Activated CD4-positive, alpha-beta T cell treated with anti-CD3 and anti-CD28 coated beads, Interleukin-2, amount 10 ng/mL, durations not matched to agents 24 days and 14 days (primary cell): ENCODE measurements around the gene ZG16B. TPM values are rescaled to one million over a fixed set of nuclear protein-coding genes. Genes with fewer than 3 reads are reported as not detected.

Experiments used
- DNase-seq: peaks from one replicate; pipeline ENCODE4 v3.0.0; 2022
- H3K27ac Mint-ChIP-seq: one replicate; pipeline ENCODE4 v1.8.0; 2022; ENCODE audit warnings: mild to moderate bottlenecking, mixed read lengths
- H3K27me3 Mint-ChIP-seq: one replicate; pipeline ENCODE4 v1.8.0; 2022; ENCODE audit warnings: mixed read lengths
- H3K36me3 Mint-ChIP-seq: one replicate; pipeline ENCODE4 v1.8.0; 2022; ENCODE audit warnings: low read depth, mild to moderate bottlenecking, mixed read lengths
- H3K4me1 Mint-ChIP-seq: one replicate; pipeline ENCODE4 v1.8.0; 2021; ENCODE audit warnings: mixed read lengths
- H3K4me3 Mint-ChIP-seq: one replicate; pipeline ENCODE4 v1.8.0; 2022; ENCODE audit warnings: mild to moderate bottlenecking, moderate library complexity, mixed read lengths
- H3K9me3 Mint-ChIP-seq: one replicate; pipeline ENCODE4 v1.8.0; 2021; ENCODE audit warnings: mixed read lengths
- intact Hi-C: fragments of 100-400 bp; cut with micrococcal nuclease; formaldehyde crosslinking; loops from one replicate; pipeline ENCODE4 v1.15.1; 2023
- total RNA-seq: library from RNA; stranded (reverse); gene quantifications from 2 replicates; pipeline ENCODE4 v1.2.3, GENCODE V29; 2022

Gene ZG16B
- total RNA-seq, 1 donor from 2014 or later = 9.3 TPM

- no peak for DNase-seq
- no peak overlapping the region for H3K27ac Mint-ChIP-seq
- peaks cover 24% of the 10 kb centered on the region for H3K27me3 Mint-ChIP-seq
- intact Hi-C loops = no loop called here
- H3K4me3 Mint-ChIP-seq = no peak overlapping the region
- H3K4me1 Mint-ChIP-seq = no peaks in the 10 kb centered on the region
- no peaks in the 10 kb centered on the region for H3K9me3 Mint-ChIP-seq
- H3K36me3 Mint-ChIP-seq = no peaks in the 10 kb centered on the region
Observed at GRCh38 chr16:2795395-2796143, 34.5 kb upstream of the ZG16B start.

- H3K4me3 Mint-ChIP-seq = no peak overlapping the region
- DNase-seq = no peak
- no peaks in the 10 kb centered on the region for H3K4me1 Mint-ChIP-seq
- no peak overlapping the region for H3K27ac Mint-ChIP-seq
- H3K27me3 Mint-ChIP-seq = peaks cover 17% of the 10 kb centered on the region
- no peaks in the 10 kb centered on the region for H3K36me3 Mint-ChIP-seq
- intact Hi-C loops = no loop called here
- H3K9me3 Mint-ChIP-seq = no peaks in the 10 kb centered on the region
Observed at GRCh38 chr16:2798723-2799204, 31.3 kb upstream of the ZG16B start.

GRCh38 chr16:2799205-2799858 lies 30.8 kb upstream of the ZG16B start:
- H3K4me3 Mint-ChIP-seq = no peak overlapping the region
- H3K36me3 Mint-ChIP-seq = no peaks in the 10 kb centered on the region
- DNase-seq = no peak
- intact Hi-C loops = no loop called here
- H3K27ac Mint-ChIP-seq = no peak overlapping the region
- H3K4me1 Mint-ChIP-seq = no peaks in the 10 kb centered on the region
- H3K9me3 Mint-ChIP-seq = no peaks in the 10 kb centered on the region
- H3K27me3 Mint-ChIP-seq = peaks cover 14% of the 10 kb centered on the region

GRCh38 chr16:2799859-2800226 lies 30.3 kb upstream of the ZG16B start:
- Mint-ChIP-seq H3K36me3 (no peaks in the 10 kb centered on the region), H3K27me3 (peaks cover 9% of the 10 kb centered on the region), H3K27ac (no peak overlapping the region), H3K9me3 (no peaks in the 10 kb centered on the region), H3K4me3 (no peak overlapping the region), H3K4me1 (no peaks in the 10 kb centered on the region)
- DNase-seq = no peak
- intact Hi-C loops = no loop called here

- Mint-ChIP-seq H3K4me3 (no peak overlapping the region), H3K4me1 (no peaks in the 10 kb centered on the region), H3K27me3 (peaks cover 5% of the 10 kb centered on the region), H3K9me3 (no peaks in the 10 kb centered on the region), H3K36me3 (no peaks in the 10 kb centered on the region), H3K27ac (no peak overlapping the region)
- intact Hi-C loops = no loop called here
- no peak for DNase-seq
Observed at GRCh38 chr16:2803545-2804195, 26.4 kb upstream of the ZG16B start.

GRCh38 chr16:2804728-2805127 lies 25.4 kb upstream of the ZG16B start:
- Mint-ChIP-seq H3K4me1 (no peaks in the 10 kb centered on the region), H3K4me3 (no peak overlapping the region), H3K9me3 (no peaks in the 10 kb centered on the region), H3K27me3 (peaks cover 14% of the 10 kb centered on the region), H3K27ac (no peak overlapping the region), H3K36me3 (no peaks in the 10 kb centered on the region)
- no peak for DNase-seq
- intact Hi-C loops = no loop called here

GRCh38 chr16:2806286-2806685 lies 23.8 kb upstream of the ZG16B start:
- Mint-ChIP-seq H3K9me3 (no peaks in the 10 kb centered on the region), H3K36me3 (no peaks in the 10 kb centered on the region), H3K27me3 (peaks cover 14% of the 10 kb centered on the region), H3K4me3 (no peak overlapping the region), H3K4me1 (no peaks in the 10 kb centered on the region), H3K27ac (no peak overlapping the region)
- DNase-seq = no peak
- intact Hi-C loops = no loop called here

GRCh38 chr16:2808181-2808580 lies 21.9 kb upstream of the ZG16B start:
- Mint-ChIP-seq H3K4me1 (no peaks in the 10 kb centered on the region), H3K9me3 (no peaks in the 10 kb centered on the region), H3K27ac (no peak overlapping the region), H3K4me3 (no peak overlapping the region), H3K27me3 (peaks cover 14% of the 10 kb centered on the region), H3K36me3 (no peaks in the 10 kb centered on the region)
- DNase-seq = no peak
- intact Hi-C loops = no loop called here

- Mint-ChIP-seq H3K4me1 (no peaks in the 10 kb centered on the region), H3K27ac (no peak overlapping the region), H3K9me3 (no peaks in the 10 kb centered on the region), H3K4me3 (no peak overlapping the region), H3K27me3 (peaks cover 14% of the 10 kb centered on the region), H3K36me3 (no peaks in the 10 kb centered on the region)
- intact Hi-C loops = no loop called here
- no peak for DNase-seq
Observed at GRCh38 chr16:2809149-2809760, 20.8 kb upstream of the ZG16B start.

GRCh38 chr16:2810651-2811050 lies 19.5 kb upstream of the ZG16B start:
- no peaks in the 10 kb centered on the region for H3K36me3 Mint-ChIP-seq
- H3K9me3 Mint-ChIP-seq = no peaks in the 10 kb centered on the region
- no peak overlapping the region for H3K4me3 Mint-ChIP-seq
- DNase-seq = no peak
- peaks cover 11% of the 10 kb centered on the region for H3K27me3 Mint-ChIP-seq
- no peak overlapping the region for H3K27ac Mint-ChIP-seq
- intact Hi-C loops = no loop called here
- no peaks in the 10 kb centered on the region for H3K4me1 Mint-ChIP-seq

- peaks cover 11% of the 10 kb centered on the region for H3K27me3 Mint-ChIP-seq
- no peaks in the 10 kb centered on the region for H3K4me1 Mint-ChIP-seq
- H3K9me3 Mint-ChIP-seq = no peaks in the 10 kb centered on the region
- intact Hi-C loops = no loop called here
- DNase-seq = no peak
- no peaks in the 10 kb centered on the region for H3K36me3 Mint-ChIP-seq
- H3K4me3 Mint-ChIP-seq = no peak overlapping the region
- H3K27ac Mint-ChIP-seq = no peak overlapping the region
Observed at GRCh38 chr16:2811703-2812471, 18.2 kb upstream of the ZG16B start.

- no peak for DNase-seq
- no peaks in the 10 kb centered on the region for H3K36me3 Mint-ChIP-seq
- intact Hi-C loops = no loop called here
Observed at GRCh38 chr16:2813771-2814221, 16.3 kb upstream of the ZG16B start.

GRCh38 chr16:2814551-2815298 lies 15.4 kb upstream of the ZG16B start:
- DNase-seq = no peak
- Mint-ChIP-seq H3K4me3 (no peak overlapping the region), H3K36me3 (no peaks in the 10 kb centered on the region), H3K9me3 (no peaks in the 10 kb centered on the region), H3K4me1 (no peaks in the 10 kb centered on the region), H3K27ac (no peak overlapping the region), H3K27me3 (no peaks in the 10 kb centered on the region)
- intact Hi-C loops = no loop called here

More at GRCh38 chr16:2813771-2814221, 16.3 kb upstream of the ZG16B start:
- Mint-ChIP-seq H3K4me3 (no peak overlapping the region), H3K9me3 (no peaks in the 10 kb centered on the region), H3K27ac (no peak overlapping the region), H3K4me1 (no peaks in the 10 kb centered on the region), H3K27me3 (peaks cover 9% of the 10 kb centered on the region)
